ENCODE measurements around the gene LRP1. TPM values are rescaled to one million over a fixed set of nuclear protein-coding genes. Genes with fewer than 3 reads are reported as not detected.

Gene LRP1
- total and polyA plus RNA-seq, 2 experiments from 2014 or later, result 47.8 to 76.8 TPM

DNA sequence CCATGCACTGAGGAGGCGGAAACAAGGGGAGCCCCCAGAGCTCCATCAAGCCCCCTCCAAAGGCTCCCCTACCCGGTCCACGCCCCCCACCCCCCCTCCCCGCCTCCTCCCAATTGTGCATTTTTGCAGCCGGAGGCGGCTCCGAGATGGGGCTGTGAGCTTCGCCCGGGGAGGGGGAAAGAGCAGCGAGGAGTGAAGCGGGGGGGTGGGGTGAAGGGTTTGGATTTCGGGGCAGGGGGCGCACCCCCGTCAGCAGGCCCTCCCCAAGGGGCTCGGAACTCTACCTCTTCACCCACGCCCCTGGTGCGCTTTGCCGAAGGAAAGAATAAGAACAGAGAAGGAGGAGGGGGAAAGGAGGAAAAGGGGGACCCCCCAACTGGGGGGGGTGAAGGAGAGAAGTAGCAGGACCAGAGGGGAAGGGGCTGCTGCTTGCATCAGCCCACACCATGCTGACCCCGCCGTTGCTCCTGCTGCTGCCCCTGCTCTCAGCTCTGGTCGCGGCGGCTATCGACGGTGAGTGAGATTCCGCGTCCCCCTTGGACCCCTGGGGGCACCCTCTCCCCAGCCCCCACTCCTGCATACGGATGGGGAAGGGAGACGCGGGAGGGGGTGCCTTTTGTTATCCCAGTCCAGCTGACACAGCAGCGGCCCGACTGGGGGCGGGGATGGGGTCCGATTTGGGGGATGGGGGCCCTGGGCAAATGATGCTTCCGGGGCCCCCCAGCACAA, 400 bp downstream of the LRP1 start:
- no peak for DNase-seq (ENCODE audit: low spot score)
- peak overlapping the region; percentile 98 for H3K27ac ChIP-seq
- H3K27me3 ChIP-seq, result no peaks in the 10 kb centered on the region
- peaks cover 29% of the 10 kb centered on the region for H4K20me1 ChIP-seq (ENCODE audit: insufficient read depth, poor library complexity, severe bottlenecking)
- H3K4me1 ChIP-seq (ENCODE audit: insufficient read depth), result peaks cover 47% of the 10 kb centered on the region
- WGBS (ENCODE audit: low lambda C conversion rate, missing lambda C conversion rate), result 4% methylated on average over 11 of the region's 35 CpGs
- H3K4me2 ChIP-seq, result peak overlapping the region; percentile 92
- H3K9me2 ChIP-seq (replicated peaks; ENCODE audit: insufficient read depth), result no peaks in the 10 kb centered on the region
- no peaks in the 10 kb centered on the region for H3K9me3 ChIP-seq (ENCODE audit: low read depth)
- H3K36me3 ChIP-seq (replicated peaks; ENCODE audit: insufficient read depth, low read depth), result no peaks in the 10 kb centered on the region
- peak overlapping the region; percentile 30 for H2AFZ ChIP-seq
- TF ChIP-seq, protein P1, sequence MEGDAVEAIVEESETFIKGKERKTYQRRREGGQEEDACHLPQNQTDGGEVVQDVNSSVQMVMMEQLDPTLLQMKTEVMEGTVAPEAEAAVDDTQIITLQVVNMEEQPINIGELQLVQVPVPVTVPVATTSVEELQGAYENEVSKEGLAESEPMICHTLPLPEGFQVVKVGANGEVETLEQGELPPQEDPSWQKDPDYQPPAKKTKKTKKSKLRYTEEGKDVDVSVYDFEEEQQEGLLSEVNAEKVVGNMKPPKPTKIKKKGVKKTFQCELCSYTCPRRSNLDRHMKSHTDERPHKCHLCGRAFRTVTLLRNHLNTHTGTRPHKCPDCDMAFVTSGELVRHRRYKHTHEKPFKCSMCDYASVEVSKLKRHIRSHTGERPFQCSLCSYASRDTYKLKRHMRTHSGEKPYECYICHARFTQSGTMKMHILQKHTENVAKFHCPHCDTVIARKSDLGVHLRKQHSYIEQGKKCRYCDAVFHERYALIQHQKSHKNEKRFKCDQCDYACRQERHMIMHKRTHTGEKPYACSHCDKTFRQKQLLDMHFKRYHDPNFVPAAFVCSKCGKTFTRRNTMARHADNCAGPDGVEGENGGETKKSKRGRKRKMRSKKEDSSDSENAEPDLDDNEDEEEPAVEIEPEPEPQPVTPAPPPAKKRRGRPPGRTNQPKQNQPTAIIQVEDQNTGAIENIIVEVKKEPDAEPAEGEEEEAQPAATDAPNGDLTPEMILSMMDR (IDR thresholded peaks at IDR 0.05; ENCODE audit: poor library complexity), result no peak
- TF ChIP-seq EZH2phosphoT487 (IDR thresholded peaks at IDR 0.05; ENCODE audit: low read depth, severe bottlenecking, unreplicated experiment) (no peak), EZH2 (IDR thresholded peaks at IDR 0.05; ENCODE audit: borderline replicate concordance) (no peak)
- peaks cover 54% of the 10 kb centered on the region for H3K79me2 ChIP-seq
- H3K4me3 ChIP-seq, result peak overlapping the region; percentile 79

DNA sequence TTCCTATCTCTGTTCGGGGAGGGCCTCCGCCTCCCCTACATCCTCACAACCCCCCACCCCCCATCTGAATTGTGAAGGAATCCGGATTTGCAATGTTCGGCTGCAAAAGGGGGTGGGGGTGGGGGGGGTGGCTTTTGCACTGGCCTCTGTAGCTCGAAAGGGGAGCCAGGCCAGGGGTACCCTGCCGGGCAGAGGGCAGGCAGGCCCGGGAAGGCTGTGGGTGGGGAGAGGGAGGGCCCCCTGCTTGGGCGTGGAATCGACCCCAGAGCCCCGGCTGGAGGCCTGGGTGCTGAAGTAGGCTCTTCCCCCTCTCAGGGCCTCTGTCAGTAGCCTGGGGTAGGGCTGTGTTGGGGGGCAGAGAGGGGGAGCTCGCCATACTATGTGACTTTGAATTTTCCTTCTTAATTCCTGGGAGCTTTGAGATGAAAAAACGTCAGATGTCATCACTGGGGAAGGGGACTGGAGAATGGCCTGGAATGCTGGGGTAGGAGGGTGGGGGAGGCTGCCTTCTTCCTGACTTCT, 1.1 kb downstream of the LRP1 start:
- peaks cover 30% of the 10 kb centered on the region for H4K20me1 ChIP-seq (ENCODE audit: insufficient read depth, poor library complexity, severe bottlenecking)
- H3K36me3 ChIP-seq (replicated peaks; ENCODE audit: insufficient read depth, low read depth), result no peaks in the 10 kb centered on the region
- peaks cover 53% of the 10 kb centered on the region for H3K4me1 ChIP-seq (ENCODE audit: insufficient read depth)
- H3K4me2 ChIP-seq, result peak overlapping the region; percentile 92
- TF ChIP-seq, protein P1 (IDR thresholded peaks at IDR 0.05; ENCODE audit: poor library complexity), result no peak
- TF ChIP-seq EZH2phosphoT487 (IDR thresholded peaks at IDR 0.05; ENCODE audit: low read depth, severe bottlenecking, unreplicated experiment) (no peak), EZH2 (IDR thresholded peaks at IDR 0.05; ENCODE audit: borderline replicate concordance) (no peak)
- H3K9me2 ChIP-seq (replicated peaks; ENCODE audit: insufficient read depth), result no peaks in the 10 kb centered on the region
- H2AFZ ChIP-seq, result no peak overlapping the region
- H3K27ac ChIP-seq, result peak overlapping the region; percentile 98
- DNase-seq (ENCODE audit: low spot score), result no peak
- peak overlapping the region; percentile 79 for H3K4me3 ChIP-seq
- peaks cover 61% of the 10 kb centered on the region for H3K79me2 ChIP-seq
- H3K27me3 ChIP-seq, result no peaks in the 10 kb centered on the region
- WGBS (ENCODE audit: low lambda C conversion rate, missing lambda C conversion rate), result 0% methylated on average over 2 of the region's 12 CpGs
- H3K9me3 ChIP-seq (ENCODE audit: low read depth), result no peaks in the 10 kb centered on the region

DNA sequence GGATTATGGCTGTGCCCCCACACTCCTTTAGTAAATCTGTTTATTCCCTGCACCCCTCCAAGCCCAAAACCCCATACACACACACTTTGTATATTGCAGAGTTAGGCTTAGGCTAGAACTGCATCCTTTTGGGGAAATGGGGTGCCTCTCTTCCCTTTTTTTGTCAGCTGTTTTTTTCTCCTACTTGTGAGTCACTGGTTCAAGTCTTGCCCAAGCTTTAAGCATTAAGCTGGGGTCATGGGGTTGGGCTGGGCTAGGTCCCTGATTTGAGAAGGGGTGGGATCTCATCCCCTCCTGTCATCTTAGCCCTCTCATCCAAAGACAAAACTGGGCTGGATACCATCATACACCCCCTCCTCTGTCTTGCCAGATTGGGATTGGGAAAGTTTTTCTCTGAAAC, 1.6 kb downstream of the LRP1 start:
- H3K36me3 ChIP-seq (replicated peaks; ENCODE audit: insufficient read depth, low read depth), result no peaks in the 10 kb centered on the region
- peaks cover 55% of the 10 kb centered on the region for H3K4me1 ChIP-seq (ENCODE audit: insufficient read depth)
- H3K4me2 ChIP-seq, result peak overlapping the region; percentile 92

DNA sequence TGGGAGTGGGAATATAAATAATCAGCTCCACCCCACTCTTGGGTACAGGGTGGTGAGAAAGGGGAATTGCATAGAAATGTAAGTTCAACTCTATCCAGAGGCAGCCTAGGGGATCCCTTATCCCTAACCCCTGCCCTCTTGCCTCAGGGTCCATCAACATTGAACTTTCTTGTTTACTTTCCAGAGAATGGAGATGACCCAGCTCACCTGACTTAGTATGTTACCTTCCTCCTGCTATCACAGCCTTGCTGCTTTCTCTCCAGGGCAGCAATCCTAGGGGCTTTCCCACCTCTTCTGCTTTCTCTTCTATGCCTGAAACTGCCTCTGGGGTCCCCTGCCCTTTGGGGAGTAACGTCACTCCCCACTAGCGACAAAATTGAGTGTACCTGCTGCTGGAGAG, 2.7 kb downstream of the LRP1 start:
- peak overlapping the region; percentile 98 for H3K27ac ChIP-seq
- peaks cover 30% of the 10 kb centered on the region for H4K20me1 ChIP-seq (ENCODE audit: insufficient read depth, poor library complexity, severe bottlenecking)
- TF ChIP-seq EZH2phosphoT487 (IDR thresholded peaks at IDR 0.05; ENCODE audit: low read depth, severe bottlenecking, unreplicated experiment) (no peak), EZH2 (IDR thresholded peaks at IDR 0.05; ENCODE audit: borderline replicate concordance) (no peak)
- TF ChIP-seq, protein P1 (IDR thresholded peaks at IDR 0.05; ENCODE audit: poor library complexity), result no peak
- no peak overlapping the region for H2AFZ ChIP-seq
- no peaks in the 10 kb centered on the region for H3K27me3 ChIP-seq
- H3K36me3 ChIP-seq (replicated peaks; ENCODE audit: insufficient read depth, low read depth), result no peaks in the 10 kb centered on the region
- H3K4me1 ChIP-seq (ENCODE audit: insufficient read depth), result peaks cover 65% of the 10 kb centered on the region
- WGBS (ENCODE audit: low lambda C conversion rate, missing lambda C conversion rate), result 82% methylated on average over 2 of the region's 2 CpGs
- H3K79me2 ChIP-seq, result peaks cover 77% of the 10 kb centered on the region
- DNase-seq (ENCODE audit: low spot score), result peak; percentile 43
- H3K4me2 ChIP-seq, result peak overlapping the region; percentile 92
- H3K4me3 ChIP-seq, result peak overlapping the region; percentile 27
- H3K9me3 ChIP-seq (ENCODE audit: low read depth), result no peaks in the 10 kb centered on the region
- H3K9me2 ChIP-seq (replicated peaks; ENCODE audit: insufficient read depth), result no peaks in the 10 kb centered on the region

More for the DNA sequence above, 1.6 kb downstream of the LRP1 start:
- Histone ChIP-seq H4K20me1 (ENCODE audit: insufficient read depth, poor library complexity, severe bottlenecking) (peaks cover 30% of the 10 kb centered on the region), H3K9me3 (ENCODE audit: low read depth) (no peaks in the 10 kb centered on the region), H3K27ac (peak overlapping the region; percentile 98), H3K79me2 (peaks cover 66% of the 10 kb centered on the region), H3K27me3 (no peaks in the 10 kb centered on the region), H3K9me2 (replicated peaks; ENCODE audit: insufficient read depth) (no peaks in the 10 kb centered on the region), H3K4me3 (peak overlapping the region; percentile 79), H2AFZ (no peak overlapping the region)
- no peak for DNase-seq (ENCODE audit: low spot score)
- no peak for TF ChIP-seq EZH2 (IDR thresholded peaks at IDR 0.05; ENCODE audit: borderline replicate concordance)
- no peak for TF ChIP-seq EZH2phosphoT487 (IDR thresholded peaks at IDR 0.05; ENCODE audit: low read depth, severe bottlenecking, unreplicated experiment)
